Mesenchymal stem cell (in vitro differentiated cells and primary cell): ENCODE data around the gene HOXD11.

Source experiments
- DNase-seq: peaks from one replicate; pipeline ENCODE4 v3.0.0-alpha.2; 2013
- H2AFZ ChIP-seq: one replicate; pipeline ENCODE4 v1.6.1; 2013; ENCODE audit warnings: low read depth, mild to moderate bottlenecking, control low read depth, inconsistent platforms, low read length, moderate library complexity
- H2AK5ac ChIP-seq: 2 replicates; pipeline ENCODE4 v1.6.1; 2013; ENCODE audit warnings: low read length, moderate library complexity, mild to moderate bottlenecking, inconsistent platforms; ENCODE audit not compliant: severe bottlenecking
- H2BK120ac ChIP-seq: one replicate; pipeline ENCODE4 v1.6.1; 2013; ENCODE audit warnings: low read depth, mild to moderate bottlenecking, inconsistent platforms, low read length, moderate library complexity
- H2BK12ac ChIP-seq, 2 experiments: one replicate each; pipeline ENCODE4 v1.6.1; 2013; ENCODE audit warnings: inconsistent platforms in 2 of 2, low read length in 2 of 2, mild to moderate bottlenecking in 2 of 2, moderate library complexity in 2 of 2, control low read depth in 1 of 2
- H2BK15ac ChIP-seq: one replicate; pipeline ENCODE4 v1.6.1; 2013; ENCODE audit warnings: mild to moderate bottlenecking, low read depth, inconsistent platforms; ENCODE audit not compliant: poor library complexity, severe bottlenecking
- H2BK5ac ChIP-seq: 2 replicates; pipeline ENCODE4 v1.6.1; 2013; ENCODE audit warnings: low read depth, mild to moderate bottlenecking, low read length, control low read depth, inconsistent platforms; ENCODE audit not compliant: poor library complexity, severe bottlenecking
- H3K14ac ChIP-seq, 2 experiments: one replicate each; pipeline ENCODE4 v1.6.1; 2013; ENCODE audit warnings: inconsistent platforms in 2 of 2, low read length in 2 of 2, control low read depth in 1 of 2, mild to moderate bottlenecking in 1 of 2, moderate library complexity in 1 of 2
- H3K18ac ChIP-seq, 2 experiments: one replicate each; pipeline ENCODE4 v1.6.1; 2013; ENCODE audit warnings: inconsistent platforms in 2 of 2, low read length in 2 of 2, control low read depth in 1 of 2, low read depth in 1 of 2, mild to moderate bottlenecking in 1 of 2
- H3K23ac ChIP-seq, 2 experiments: one replicate each; pipeline ENCODE4 v1.6.1; 2013; ENCODE audit warnings: inconsistent platforms in 2 of 2, low read length in 2 of 2, mild to moderate bottlenecking in 2 of 2, moderate library complexity in 2 of 2, control low read depth in 1 of 2
- H3K27ac ChIP-seq: 2 replicates; pipeline ENCODE4 v1.5.1; 2013; ENCODE audit warnings: mild to moderate bottlenecking, moderate library complexity, low read length, control low read depth, inconsistent platforms; ENCODE audit not compliant: poor library complexity, severe bottlenecking
- H3K27me3 ChIP-seq, 2 experiments: 2 replicates each; pipeline versions ENCODE4 v1.6.1 to v1.7.0; 2013; ENCODE audit warnings: low read length in 2 of 2, mild to moderate bottlenecking in 2 of 2, moderate library complexity in 2 of 2, control low read depth in 1 of 2, inconsistent platforms in 1 of 2; ENCODE audit not compliant: control insufficient read depth in 1 of 2, insufficient read depth in 1 of 2
- H3K36me3 ChIP-seq, 2 experiments: 2 replicates each; pipeline versions ENCODE4 v1.6.1 to v1.7.0; 2013; ENCODE audit warnings: low read length in 2 of 2, control low read depth in 1 of 2, inconsistent platforms in 1 of 2, low read depth in 1 of 2, mild to moderate bottlenecking in 1 of 2; ENCODE audit not compliant: insufficient read depth in 2 of 2, control insufficient read depth in 1 of 2
- H3K4ac ChIP-seq, 2 experiments: one replicate each; pipeline ENCODE4 v1.6.1; 2013; ENCODE audit warnings: inconsistent platforms in 2 of 2, low read length in 2 of 2, mild to moderate bottlenecking in 2 of 2, moderate library complexity in 2 of 2, control low read depth in 1 of 2, low read depth in 1 of 2
- H3K4me1 ChIP-seq: 2 replicates; pipeline ENCODE4 v1.6.1; 2013; ENCODE audit warnings: low read depth, low read length, control low read depth; ENCODE audit not compliant: control insufficient read depth, insufficient read depth
- H3K4me2 ChIP-seq: 2 replicates; pipeline ENCODE4 v1.6.1; 2013; ENCODE audit warnings: low read length, mild to moderate bottlenecking, inconsistent platforms; ENCODE audit not compliant: poor library complexity, severe bottlenecking
- H3K4me3 ChIP-seq, 2 experiments: 2 replicates each; pipeline versions ENCODE4 v1.5.1 to v1.7.0; 2013; ENCODE audit warnings: low read length in 2 of 2, mild to moderate bottlenecking in 2 of 2, control low read depth in 1 of 2, low read depth in 1 of 2; ENCODE audit not compliant: insufficient read depth in 1 of 2
- H3K79me1 ChIP-seq: replicated peaks from 2 replicates; pipeline ENCODE4 v1.6.1; 2013; ENCODE audit warnings: mild to moderate bottlenecking, control low read depth, low read length, inconsistent platforms; ENCODE audit not compliant: poor library complexity, severe bottlenecking
- H3K9ac ChIP-seq: 2 replicates; pipeline ENCODE4 v1.7.0; 2013; ENCODE audit warnings: mild to moderate bottlenecking, low read length, moderate library complexity
- H3K9me3 ChIP-seq: 2 replicates; pipeline ENCODE4 v1.7.0; 2013; ENCODE audit warnings: mild to moderate bottlenecking, low read length; ENCODE audit not compliant: control insufficient read depth
- H4K8ac ChIP-seq: one replicate; pipeline ENCODE4 v1.6.1; 2013; ENCODE audit warnings: inconsistent platforms, mild to moderate bottlenecking, low read length, moderate library complexity
- H4K91ac ChIP-seq: one replicate; pipeline ENCODE4 v1.6.1; 2013; ENCODE audit warnings: mild to moderate bottlenecking, low read length, inconsistent platforms
- WGBS: methylation state at CpG from one replicate; pipeline ENCODE4 v1.1.7; 2013; ENCODE audit warnings: mixed read lengths; 5-methylcytosine and 5-hydroxymethylcytosine counted together

HOXD11 gene

DNA sequence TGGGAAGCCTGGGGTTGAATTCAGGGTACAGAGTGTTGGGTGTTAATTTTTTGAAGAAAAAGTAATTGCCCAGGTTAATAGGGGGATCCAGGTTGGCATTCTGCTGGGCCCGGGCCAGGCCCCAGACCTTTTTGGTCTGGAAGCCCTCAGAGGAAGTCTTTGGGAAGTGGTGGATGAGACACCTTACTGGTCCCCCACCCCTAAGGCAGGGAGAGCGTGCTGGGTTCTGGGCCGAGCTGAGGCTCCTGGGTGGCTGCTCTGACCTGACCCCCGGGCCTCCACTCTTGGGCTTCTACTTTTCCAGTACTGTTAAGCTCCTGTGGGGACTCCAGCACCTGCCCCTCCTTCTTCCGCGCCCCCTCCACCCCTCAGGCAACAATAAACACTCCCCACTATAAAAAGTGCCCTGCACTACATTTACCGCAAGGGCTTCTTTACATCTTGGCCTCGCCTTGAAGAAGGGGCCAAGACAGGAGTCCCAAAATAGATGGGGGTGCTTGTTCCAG, 49.3 kb downstream of the HOXD11 start:
- H2BK12ac ChIP-seq, result no peak overlapping the region
- no peak overlapping the region for H3K4me2 ChIP-seq
- H3K79me1 ChIP-seq, result peaks cover 5% of the 10 kb centered on the region
- DNase-seq, result no peak
- no peak overlapping the region for H2BK15ac ChIP-seq
- H3K9ac ChIP-seq, result no peak overlapping the region
- peaks cover 0 to 78% of the 10 kb centered on the region in 2 experiments for H3K27me3 ChIP-seq
- no peaks in the 10 kb centered on the region for H3K9me3 ChIP-seq
- H3K4ac ChIP-seq, result no peak overlapping the region
- no peak overlapping the region for H3K18ac ChIP-seq
- H3K36me3 ChIP-seq, result peaks cover 3 to 13% of the 10 kb centered on the region in 2 experiments
- peak overlapping the region in 1 of 2 experiments; percentile 74 for H3K4me3 ChIP-seq
- H2AK5ac ChIP-seq, result no peak overlapping the region
- no peak overlapping the region for H4K8ac ChIP-seq
- H3K14ac ChIP-seq, result no peak overlapping the region
- no peak overlapping the region for H2AFZ ChIP-seq
- 17% methylated on average over 7 of the region's 8 CpGs for WGBS
- no peak overlapping the region for H3K23ac ChIP-seq
- H2BK5ac ChIP-seq, result no peak overlapping the region
- no peak overlapping the region for H3K27ac ChIP-seq
- no peak overlapping the region for H4K91ac ChIP-seq
- peaks cover 27% of the 10 kb centered on the region for H3K4me1 ChIP-seq
- no peak overlapping the region for H2BK120ac ChIP-seq

DNA sequence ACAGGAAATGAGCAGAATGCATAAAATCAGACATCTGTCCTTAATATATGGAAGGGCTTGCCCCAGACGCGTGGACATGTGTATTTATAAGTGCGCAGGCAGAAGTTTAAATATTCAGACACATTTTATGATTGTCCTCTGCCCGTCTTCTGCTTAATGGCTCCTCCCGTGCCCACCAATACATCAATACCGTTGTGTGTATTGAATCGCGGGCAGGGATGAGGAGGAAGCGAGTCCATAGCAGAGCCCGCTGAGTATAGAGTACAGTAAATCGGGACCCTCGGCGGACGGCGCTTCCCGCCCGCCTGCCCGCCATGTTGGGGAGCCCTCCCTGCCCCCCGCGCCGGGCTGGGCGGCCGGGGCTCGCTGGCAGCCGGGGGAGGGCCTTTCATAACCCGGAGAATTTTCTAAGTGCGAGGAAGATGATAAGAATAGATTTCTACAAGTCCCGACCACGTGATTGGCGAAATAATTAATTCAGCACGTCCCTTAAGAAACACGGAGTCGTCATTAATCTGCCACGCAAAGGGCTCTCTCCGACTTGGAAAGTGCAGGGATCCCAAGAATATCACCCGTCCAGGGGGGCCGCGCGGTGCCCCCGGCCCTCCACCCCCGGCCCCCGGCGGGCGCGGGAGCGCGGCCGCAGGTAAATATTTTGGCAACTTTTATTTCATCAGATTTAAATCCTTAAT, 49.9 kb downstream of the HOXD11 start, which contains the start of gene HOXD3:
Gene HOXD3 (plus strand): TSS at position 501 of the 692 bp plus-strand sequence. CDS start 11,808 bp downstream, outside the sequence.
- Histone ChIP-seq H3K23ac (no peak within 1 kb of the TSS), H3K27me3 (peaks cover 0 to 83% of the 10 kb centered on the region in 2 experiments), H3K4me3 (peak within 1 kb of the TSS; percentile 38 to 74), H4K8ac (no peak within 1 kb of the TSS), H2BK15ac (no peak within 1 kb of the TSS), H2AFZ (no peak within 1 kb of the TSS), H3K79me1 (peaks cover 5% of the 10 kb centered on the region), H2BK5ac (no peak within 1 kb of the TSS), H2AK5ac (no peak within 1 kb of the TSS), H3K9ac (peak within 1 kb of the TSS; percentile 75), H3K4me1 (peaks cover 24% of the 10 kb centered on the region), H3K4ac (no peak within 1 kb of the TSS), H2BK120ac (no peak within 1 kb of the TSS), H4K91ac (no peak within 1 kb of the TSS), H3K36me3 (peaks cover 3 to 13% of the 10 kb centered on the region in 2 experiments), H3K9me3 (no peaks in the 10 kb centered on the region), H3K14ac (no peak within 1 kb of the TSS), H3K18ac (no peak within 1 kb of the TSS), H3K27ac (no peak within 1 kb of the TSS), H3K4me2 (peak within 1 kb of the TSS; percentile 83), H2BK12ac (no peak within 1 kb of the TSS)
- no peak for DNase-seq
- WGBS, result 8% methylated on average over 37 of the region's 48 CpGs

DNA sequence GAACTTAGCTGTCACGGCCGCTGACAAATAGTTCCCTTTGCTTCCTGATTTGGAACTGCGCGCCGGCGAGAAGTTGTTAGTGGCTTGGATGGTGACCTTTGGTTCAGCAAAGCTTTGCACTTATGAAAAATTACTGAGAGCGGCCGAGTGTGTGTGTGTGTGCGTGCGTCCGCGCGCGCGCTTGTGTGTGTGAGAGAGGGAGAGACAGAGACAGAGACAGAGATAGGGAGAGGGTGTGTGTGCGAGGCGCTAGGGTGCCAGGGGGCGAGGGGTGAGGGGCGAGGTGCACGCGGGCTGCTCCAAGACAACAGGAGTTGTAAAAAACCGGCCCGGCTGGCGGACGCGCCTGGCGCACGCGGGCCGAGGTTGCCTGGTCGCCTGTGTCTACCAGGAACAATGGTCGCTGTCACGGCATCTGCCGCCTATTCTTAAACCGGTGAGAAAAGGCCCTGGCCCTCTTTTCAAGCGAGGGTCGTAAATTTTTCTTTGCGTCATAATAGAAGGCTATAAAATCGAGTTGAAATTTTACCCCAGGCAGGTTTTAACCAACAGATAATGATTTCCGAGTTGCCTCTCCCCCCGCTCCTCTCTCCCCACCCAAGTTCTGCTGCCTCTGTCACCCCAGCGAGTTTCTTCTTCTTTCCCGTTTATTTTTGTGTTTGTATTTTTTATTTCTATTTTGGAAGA, 50.6 kb downstream of the HOXD11 start:
- H2AFZ ChIP-seq, result no peak overlapping the region
- no peak overlapping the region for H3K23ac ChIP-seq
- H3K79me1 ChIP-seq, result peaks cover 5% of the 10 kb centered on the region
- H3K4me1 ChIP-seq, result peaks cover 27% of the 10 kb centered on the region
- H2BK5ac ChIP-seq, result no peak overlapping the region
- H3K4me2 ChIP-seq, result peak overlapping the region; percentile 83
- H3K27ac ChIP-seq, result no peak overlapping the region
- H4K8ac ChIP-seq, result no peak overlapping the region
- no peak overlapping the region for H3K14ac ChIP-seq
- H2AK5ac ChIP-seq, result no peak overlapping the region
- no peak overlapping the region for H2BK12ac ChIP-seq
- no peak for DNase-seq
- H2BK15ac ChIP-seq, result no peak overlapping the region
- WGBS, result 1% methylated on average over 35 of the region's 43 CpGs
- peak overlapping the region in 1 of 2 experiments; percentile 74 for H3K4me3 ChIP-seq
- peaks cover 3 to 11% of the 10 kb centered on the region in 2 experiments for H3K36me3 ChIP-seq
- H3K27me3 ChIP-seq, result peaks cover 0 to 87% of the 10 kb centered on the region in 2 experiments
- H2BK120ac ChIP-seq, result no peak overlapping the region
- no peak overlapping the region for H4K91ac ChIP-seq
- no peak overlapping the region for H3K4ac ChIP-seq
- H3K9me3 ChIP-seq, result no peaks in the 10 kb centered on the region
- H3K18ac ChIP-seq, result no peak overlapping the region
- peak overlapping the region; percentile 75 for H3K9ac ChIP-seq

DNA sequence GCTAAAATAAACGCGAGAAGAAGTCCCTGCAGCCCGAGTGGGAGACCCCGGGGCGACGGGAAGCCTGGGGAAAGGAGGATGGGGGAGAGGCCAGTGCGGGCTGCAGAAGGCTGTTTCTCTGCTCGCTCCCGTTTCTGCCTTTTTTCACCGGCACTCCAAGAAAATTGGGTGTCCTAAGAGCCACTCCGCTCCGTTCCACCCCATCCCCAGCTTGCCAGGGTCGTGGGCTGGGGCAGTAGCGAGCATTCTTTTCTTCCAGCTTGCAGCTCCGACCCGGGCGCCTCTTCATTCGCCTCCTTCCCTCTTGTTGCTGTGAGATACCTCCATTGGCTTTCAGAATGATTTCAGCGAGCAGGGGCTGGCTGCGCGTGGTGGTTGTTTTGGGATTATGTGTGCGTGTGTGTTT, 51.1 kb downstream of the HOXD11 start:
- peak overlapping the region; percentile 30 for H3K4me2 ChIP-seq
- 3% methylated on average over 20 of the region's 22 CpGs for WGBS

More for the DNA sequence above, 51.1 kb downstream of the HOXD11 start:
- no peak overlapping the region for H3K23ac ChIP-seq
- no peak overlapping the region for H3K9ac ChIP-seq
- DNase-seq, result no peak
- peaks cover 0 to 7% of the 10 kb centered on the region in 2 experiments for H3K36me3 ChIP-seq
- no peak overlapping the region for H3K27ac ChIP-seq
- H2BK15ac ChIP-seq, result no peak overlapping the region
- no peak overlapping the region for H3K18ac ChIP-seq
- peaks cover 0 to 87% of the 10 kb centered on the region in 2 experiments for H3K27me3 ChIP-seq
- H2BK5ac ChIP-seq, result no peak overlapping the region
- H2BK12ac ChIP-seq, result no peak overlapping the region
- H3K79me1 ChIP-seq, result peaks cover 3% of the 10 kb centered on the region
- no peak overlapping the region for H2BK120ac ChIP-seq
- no peak overlapping the region for H2AK5ac ChIP-seq
- no peak overlapping the region for H4K8ac ChIP-seq
- no peaks in the 10 kb centered on the region for H3K9me3 ChIP-seq
- H2AFZ ChIP-seq, result no peak overlapping the region
- H3K4me3 ChIP-seq, result no peak overlapping the region
- no peak overlapping the region for H4K91ac ChIP-seq
- H3K4ac ChIP-seq, result no peak overlapping the region
- no peak overlapping the region for H3K14ac ChIP-seq
- H3K4me1 ChIP-seq, result peaks cover 26% of the 10 kb centered on the region
